ENCODE data around the gene ZNF688. TPM values are rescaled to one million over a fixed set of nuclear protein-coding genes. Genes with fewer than 3 reads are reported as not detected.

Gene ZNF688
- total and polyA plus RNA-seq, 2 of the 13 experiments (the other 11 are each of a cell fraction or from before 2014, with no cell fraction given) = 2.4 to 5.4 TPM

- TF ChIP-seq NCOA2 (CRISPR knock-in tag; IDR thresholded peaks at IDR 0.05) (peak; percentile 6; the same call in 1 of the 2 replicates), CBX2 (IDR thresholded peaks at IDR 0.05; ENCODE audit: low read depth, low read length) (no peak), CBX2 (CRISPR knock-in tag; IDR thresholded peaks at IDR 0.05; ENCODE audit: low read depth) (no peak), SOX6 (IDR thresholded peaks at IDR 0.05) (no peak), SOX6 (CRISPR knock-in tag; IDR thresholded peaks at IDR 0.05) (no peak), ADNP (CRISPR knock-in tag; IDR thresholded peaks at IDR 0.05) (peak; percentile 98), GTF2F1 (IDR thresholded peaks at IDR 0.05; ENCODE audit: low read length) (no peak), MLXIP (CRISPR knock-in tag; IDR thresholded peaks at IDR 0.05; ENCODE audit: borderline replicate concordance) (no peak), SNAI1 (CRISPR knock-in tag; IDR thresholded peaks at IDR 0.05; ENCODE audit: borderline replicate concordance) (no peak), ZNF549 (CRISPR knock-in tag; IDR thresholded peaks at IDR 0.05) (no peak), ARID4A (CRISPR knock-in tag; IDR thresholded peaks at IDR 0.05; ENCODE audit: borderline replicate concordance) (no peak), ONECUT2 (CRISPR knock-in tag; IDR thresholded peaks at IDR 0.05) (no peak), ZNF557 (CRISPR knock-in tag; IDR thresholded peaks at IDR 0.05) (no peak), SIN3A (IDR thresholded peaks at IDR 0.05; ENCODE audit: borderline replicate concordance, low read depth, low read length) (no peak), ZNF3 (CRISPR knock-in tag; IDR thresholded peaks at IDR 0.05) (no peak), HNRNPK (IDR thresholded peaks at IDR 0.05; ENCODE audit: low read depth, low read length, poor library complexity, severe bottlenecking) (no peak), ZNF430 (CRISPR knock-in tag; IDR thresholded peaks at IDR 0.05) (no peak), GZF1 (CRISPR knock-in tag; IDR thresholded peaks at IDR 0.05) (peak; percentile 17; the same call in 1 of the 2 replicates), ZFP41 (CRISPR knock-in tag; IDR thresholded peaks at IDR 0.05; ENCODE audit: borderline replicate concordance) (no peak), ZBTB46 (CRISPR knock-in tag; IDR thresholded peaks at IDR 0.05; ENCODE audit: borderline replicate concordance) (no peak), ZNF766 (CRISPR knock-in tag; IDR thresholded peaks at IDR 0.05; ENCODE audit: borderline replicate concordance) (0 out of 2 replicates have a peak, but pooled peaks have one; percentile 60), NFKBIZ (CRISPR knock-in tag; IDR thresholded peaks at IDR 0.05) (no peak), NR0B2 (CRISPR knock-in tag; IDR thresholded peaks at IDR 0.05) (no peak)
These were observed 12.6 kb downstream of the ZNF688 start (continued) for GRCh38 chr16:30558789-30559377.

All from HepG2 (cell line).